Skin epidermis (tissue), 12 donors: ENCODE measurements around the gene WRAP53.
"Not testable (repeated sequence)": the region's sequence is repeated elsewhere in the genome, so short reads cannot be mapped to it uniquely, and the experiment has no call there.

ENCODE experiments used
- H3K27ac ChIP-seq, 21 experiments: fragments of 200-600 bp; sonication (generic) in 11 of 21; one replicate each; pipeline ENCODE4 v1.5.0; 2020; ENCODE audit warnings: mild to moderate bottlenecking in 3 of 21, inconsistent platforms in 2 of 21, moderate library complexity in 2 of 21
- H3K4me3 ChIP-seq, 7 experiments: fragments of 200-600 bp; sonication (generic) in 2 of 7; one replicate each; pipeline ENCODE4 v1.5.0; 2020; ENCODE audit warnings: inconsistent platforms in 2 of 7, mild to moderate bottlenecking in 2 of 7, moderate library complexity in 1 of 7

The WRAP53 gene

DNA sequence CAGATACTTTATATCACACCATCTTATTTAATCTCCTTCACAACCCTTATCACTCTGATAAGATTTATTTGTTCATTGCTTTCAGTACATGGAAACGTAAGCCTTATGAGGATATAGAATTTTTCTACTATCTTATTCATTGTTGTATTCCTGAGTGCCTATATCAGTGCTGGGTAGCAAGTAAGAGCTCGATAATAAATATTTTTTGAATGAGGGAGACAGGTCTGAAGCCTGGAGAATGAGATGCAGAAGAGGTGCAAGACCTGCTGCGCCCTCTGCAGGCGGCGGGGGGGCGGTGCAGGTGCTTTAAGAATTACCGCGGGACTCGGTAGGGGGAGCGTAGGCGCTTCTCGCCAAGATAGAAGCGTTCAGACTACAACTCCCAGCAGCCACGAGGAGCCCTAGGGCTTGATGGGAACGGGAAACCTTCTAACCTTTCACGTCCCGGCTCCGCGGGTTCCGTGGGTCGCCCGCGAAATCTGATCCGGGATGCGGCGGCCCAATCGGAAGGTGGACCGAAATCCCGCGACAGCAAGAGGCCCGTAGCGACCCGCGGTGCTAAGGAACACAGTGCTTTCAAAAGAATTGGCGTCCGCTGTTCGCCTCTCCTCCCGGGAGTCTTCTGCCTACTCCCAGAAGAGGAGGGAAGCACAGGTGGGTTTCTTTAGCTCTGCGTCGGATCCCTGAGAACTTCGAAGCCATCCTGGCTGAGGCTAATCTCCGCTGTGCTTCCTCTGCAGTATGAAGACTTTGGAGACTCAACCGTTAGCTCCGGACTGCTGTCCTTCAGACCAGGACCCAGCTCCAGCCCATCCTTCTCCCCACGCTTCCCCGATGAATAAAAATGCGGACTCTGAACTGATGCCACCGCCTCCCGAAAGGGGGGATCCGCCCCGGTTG is at the start of gene WRAP53:
Gene WRAP53 (plus strand): TSS at position 570 of the 900 bp plus-strand sequence. CDS start 172 bp downstream, at position 742.
- Histone ChIP-seq H3K27ac (peak within 1 kb of the TSS; percentile 81 to 99 (median 95)), H3K4me3 (peak within 1 kb of the TSS; percentile 72 to 96 (median 90))

DNA sequence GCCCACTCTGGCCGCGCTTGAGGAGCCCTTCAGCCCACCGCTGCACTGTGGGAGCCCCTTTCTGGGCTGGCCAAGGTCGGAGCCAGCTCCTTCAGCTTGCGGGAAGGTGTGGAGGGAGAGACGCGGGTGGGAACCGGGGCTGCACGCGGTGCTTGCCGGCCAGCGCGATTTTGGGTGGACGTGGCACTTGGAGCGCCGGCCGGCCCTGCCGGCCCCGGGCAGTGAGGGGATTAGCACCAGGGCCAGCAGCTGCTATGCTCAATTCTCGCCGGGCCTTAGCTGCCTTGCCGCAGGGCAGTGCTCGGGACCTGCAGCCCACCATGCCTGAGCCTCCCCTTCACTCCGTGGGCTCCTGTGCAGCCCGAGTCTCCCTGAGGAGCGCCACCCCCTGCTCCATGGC is 47.5 kb upstream of the WRAP53 start:
- H3K4me3 ChIP-seq = no peak overlapping the region
- H3K27ac ChIP-seq = no peak overlapping the region

DNA sequence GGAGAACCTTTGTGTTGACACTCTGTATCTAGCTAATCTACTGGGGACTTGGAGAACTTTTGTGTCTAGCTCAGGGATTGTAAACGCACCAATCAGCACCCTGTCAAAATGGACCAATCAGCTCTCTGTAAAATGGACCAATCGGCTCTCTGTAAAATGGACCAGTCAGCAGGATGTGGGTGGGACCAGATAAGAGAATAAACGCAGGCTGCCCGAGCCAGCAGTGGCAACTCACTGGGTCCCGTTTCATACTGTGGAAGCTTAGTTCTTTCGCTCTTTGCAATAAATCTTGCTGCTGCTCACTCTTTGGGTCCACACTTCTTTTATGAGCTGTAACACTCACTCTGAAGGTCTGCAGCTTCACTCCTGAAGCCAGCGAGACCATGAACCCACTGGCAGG is 46.6 kb upstream of the WRAP53 start:
- not testable (repeated sequence) for H3K27ac ChIP-seq, H3K4me3 ChIP-seq

DNA sequence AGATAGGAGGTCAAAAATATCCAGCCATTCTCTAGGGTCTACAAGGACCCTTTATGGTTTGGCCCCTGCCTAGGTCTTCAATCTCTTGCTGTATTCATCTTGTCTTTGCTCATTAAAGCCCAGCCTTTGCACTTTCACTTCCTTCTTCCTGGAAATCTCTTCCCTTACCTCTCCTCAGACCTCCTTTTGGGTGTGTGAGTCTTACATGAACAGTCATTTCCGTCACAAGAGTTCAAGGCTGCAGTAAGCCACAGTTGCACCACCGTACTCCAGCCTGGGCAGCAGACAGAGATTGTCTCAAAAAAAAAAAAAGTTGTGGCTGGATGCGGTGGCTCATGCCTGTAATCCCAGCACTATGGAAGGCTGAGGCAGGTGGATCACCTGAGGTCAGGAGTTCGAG is 43.5 kb upstream of the WRAP53 start:
- Histone ChIP-seq H3K27ac (no peak overlapping the region), H3K4me3 (no peak overlapping the region)

DNA sequence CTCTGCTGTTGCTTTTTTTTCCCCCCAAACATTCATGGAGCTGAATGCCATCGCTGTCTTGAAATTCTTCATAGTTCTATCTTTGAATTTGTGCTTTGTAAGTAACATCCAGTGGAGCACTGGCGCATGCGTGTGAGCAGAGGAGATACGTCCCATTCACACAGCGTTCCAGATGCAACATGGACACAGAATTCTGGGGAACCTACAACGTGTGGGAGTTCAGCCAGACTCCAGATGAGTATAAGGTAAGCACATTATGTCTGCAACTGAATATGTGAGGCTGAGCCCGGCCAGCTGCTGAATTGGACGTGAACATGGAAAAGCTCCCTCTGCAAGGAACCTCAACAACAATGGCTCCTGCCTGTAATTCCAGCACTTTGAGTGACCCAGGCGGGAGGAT is 41.8 kb upstream of the WRAP53 start:
- no peak overlapping the region for H3K4me3 ChIP-seq
- no peak overlapping the region for H3K27ac ChIP-seq

DNA sequence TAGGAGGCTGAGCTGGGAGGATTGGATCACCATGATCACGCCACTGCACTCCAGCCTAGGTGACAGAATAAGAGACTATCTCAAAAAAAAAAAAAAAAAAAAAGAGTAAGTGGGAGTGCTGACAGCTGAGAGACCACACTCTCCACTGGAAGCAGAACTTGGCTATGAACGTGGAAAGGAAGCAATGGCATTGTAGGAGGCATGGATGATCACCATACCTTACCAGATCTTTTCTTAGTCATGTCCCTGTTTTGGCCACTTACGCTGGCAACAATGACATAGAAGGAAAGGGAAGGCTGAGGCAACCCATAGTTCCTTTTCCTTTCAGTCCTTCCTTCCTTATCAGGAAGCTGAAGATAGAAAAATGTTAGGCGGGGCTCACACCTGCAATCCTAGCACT is 41.3 kb upstream of the WRAP53 start:
- no peak overlapping the region for H3K27ac ChIP-seq
- no peak overlapping the region for H3K4me3 ChIP-seq

DNA sequence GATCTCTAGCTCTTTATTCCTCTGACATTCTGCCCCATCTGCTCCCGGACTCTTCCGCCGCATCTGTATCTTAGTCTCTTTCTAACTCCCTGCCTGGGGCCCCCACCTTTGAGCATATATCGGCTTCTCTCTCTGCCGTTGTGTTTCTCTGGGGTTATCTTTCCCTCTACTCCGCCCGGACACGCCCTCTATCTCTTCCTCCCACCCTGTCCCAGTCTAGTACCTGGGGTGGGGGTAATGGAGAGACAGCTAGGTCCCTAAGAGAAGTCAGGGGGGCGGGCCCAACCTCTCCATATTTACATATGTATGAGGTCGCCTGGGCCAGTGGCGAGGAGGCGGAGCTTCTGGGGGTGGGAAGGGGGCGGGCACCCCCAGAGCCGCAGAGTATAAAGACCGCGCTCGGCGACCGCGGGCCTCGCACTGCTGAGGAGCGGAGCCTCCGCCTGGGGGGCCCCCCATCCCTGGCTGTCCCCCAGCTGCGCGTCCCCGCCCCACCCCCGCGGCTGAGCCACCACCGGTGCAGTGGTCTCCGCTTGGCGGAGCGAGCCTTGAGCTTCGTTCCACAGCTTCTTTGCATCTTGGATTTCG is 37.7 kb upstream of the WRAP53 start, which contains the start of gene ATP1B2:
Gene ATP1B2 (plus strand): TSS at position 418 of the 588 bp plus-strand sequence. CDS start 593 bp downstream, outside the sequence.
- Histone ChIP-seq H3K4me3 (peak within 1 kb of the TSS; percentile 19 to 46 (median 30)), H3K27ac (peak within 1 kb of the TSS in 5 of 21 experiments; percentile 2 to 51 (median 19))

DNA sequence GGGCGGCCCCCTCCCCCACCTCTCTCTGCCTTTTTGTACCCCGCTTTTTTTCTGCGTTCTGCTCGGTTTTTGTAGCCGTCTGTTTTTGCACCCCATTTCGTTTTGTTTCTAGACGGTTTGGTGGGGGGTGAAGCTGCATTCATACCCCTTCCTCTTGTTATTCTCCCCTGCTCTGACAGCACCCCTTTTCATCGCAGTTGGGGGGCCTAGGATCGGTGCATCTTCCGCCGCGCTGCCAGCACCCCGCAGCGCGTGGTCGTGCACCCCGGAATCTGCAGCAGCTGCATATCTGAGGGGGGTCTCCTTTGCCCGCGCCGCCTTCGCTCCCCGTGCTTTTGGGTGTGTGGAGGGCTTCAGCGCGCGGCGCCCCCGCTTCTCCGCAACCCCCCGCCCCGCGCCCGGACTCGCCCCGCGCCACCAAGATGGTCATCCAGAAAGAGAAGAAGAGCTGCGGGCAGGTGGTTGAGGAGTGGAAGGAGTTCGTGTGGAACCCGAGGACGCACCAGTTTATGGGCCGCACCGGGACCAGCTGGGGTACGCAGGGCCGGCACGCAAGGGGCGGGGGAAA is 37.1 kb upstream of the WRAP53 start:
- Histone ChIP-seq H3K27ac (peak overlapping the region in 5 of 21 experiments; percentile 2 to 51 (median 19)), H3K4me3 (peak overlapping the region; percentile 19 to 46 (median 30))

DNA sequence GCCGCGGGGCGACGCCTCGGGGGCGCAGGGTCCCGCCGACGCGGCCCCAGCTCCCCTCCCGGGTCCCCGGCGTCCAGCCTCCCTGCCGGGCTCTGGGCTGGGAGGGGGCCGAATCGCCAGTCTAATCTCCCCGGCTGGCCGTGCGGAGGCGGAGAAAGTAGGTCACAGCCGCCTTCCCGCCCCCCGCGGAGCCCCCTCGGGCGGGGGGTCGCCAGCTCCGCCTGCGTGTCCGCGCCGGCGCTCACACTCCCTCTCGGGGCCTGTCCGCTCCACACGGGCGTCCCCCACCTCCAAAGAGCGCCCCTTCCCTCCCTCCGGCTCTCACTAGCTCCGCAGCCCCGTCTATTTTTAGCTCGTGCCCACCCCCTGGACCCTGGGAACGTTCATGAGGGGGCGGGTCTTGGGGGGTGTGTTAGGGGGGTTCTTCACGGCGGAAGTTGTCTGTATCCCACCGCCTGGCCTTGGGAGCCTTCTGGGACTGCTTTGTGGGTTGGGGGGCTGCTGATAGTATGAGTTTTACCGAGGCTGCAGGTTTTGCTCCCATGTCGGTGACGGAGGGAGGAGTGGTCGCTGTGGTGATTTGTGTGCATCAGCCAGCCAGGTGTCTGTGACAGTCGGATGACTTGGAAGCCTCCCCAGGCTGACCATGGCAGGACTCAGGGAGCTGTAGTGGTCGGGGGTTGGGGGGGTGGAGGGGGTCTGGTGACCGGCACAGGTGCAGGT is 36.5 kb upstream of the WRAP53 start:
- H3K27ac ChIP-seq = peak overlapping the region in 5 of 21 experiments; percentile 2 to 51 (median 19)

DNA sequence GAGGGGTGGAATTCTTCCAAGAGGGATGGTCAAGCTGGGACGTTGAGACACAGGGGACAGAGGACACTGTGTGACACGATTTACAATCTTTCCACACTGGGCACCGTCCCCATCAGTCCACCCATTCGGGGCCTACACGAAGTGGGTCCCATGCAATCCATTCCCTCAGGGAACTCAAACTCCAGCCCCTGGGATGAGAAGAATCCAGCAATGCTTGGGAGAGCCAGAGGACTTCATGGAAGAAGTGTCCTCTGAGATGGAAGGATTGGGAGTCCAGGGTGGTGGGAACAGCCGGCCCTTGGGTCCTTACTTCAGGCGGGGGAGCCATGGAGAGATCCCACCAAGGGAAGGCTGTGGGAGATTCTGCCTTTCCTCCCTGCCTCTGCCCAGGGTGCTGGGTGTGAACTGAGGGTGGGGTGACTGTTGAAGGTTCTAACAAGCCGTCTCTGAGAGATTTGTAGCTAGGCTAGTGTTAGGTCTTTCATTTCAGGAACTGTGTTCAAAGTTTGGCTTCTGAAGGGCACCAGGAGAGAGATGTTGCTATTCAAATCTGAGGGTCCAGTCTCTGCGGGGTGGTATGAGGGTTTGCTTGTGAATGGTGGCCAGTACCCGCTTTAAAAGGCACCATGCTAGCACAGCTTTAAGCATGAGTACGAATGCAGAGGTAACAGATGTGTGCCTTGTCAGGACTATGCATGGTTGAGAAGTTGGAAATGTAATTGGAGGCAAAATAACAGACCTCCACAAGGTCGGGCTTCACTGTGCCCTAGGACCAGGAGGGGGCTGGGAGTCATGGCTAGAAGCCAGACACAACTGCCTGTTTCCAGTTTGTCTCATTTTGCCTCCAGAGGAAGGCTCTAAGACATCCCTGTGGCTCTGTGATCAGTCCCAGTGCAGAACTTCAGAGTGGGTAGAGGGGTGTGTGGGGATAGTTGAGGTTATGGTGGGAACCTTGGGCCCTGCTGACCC is 35.6 kb upstream of the WRAP53 start:
- Histone ChIP-seq H3K4me3 (no peak overlapping the region), H3K27ac (no peak overlapping the region)

More for the DNA sequence above, 36.5 kb upstream of the WRAP53 start:
- peak overlapping the region; percentile 10 to 46 (median 30) for H3K4me3 ChIP-seq

DNA sequence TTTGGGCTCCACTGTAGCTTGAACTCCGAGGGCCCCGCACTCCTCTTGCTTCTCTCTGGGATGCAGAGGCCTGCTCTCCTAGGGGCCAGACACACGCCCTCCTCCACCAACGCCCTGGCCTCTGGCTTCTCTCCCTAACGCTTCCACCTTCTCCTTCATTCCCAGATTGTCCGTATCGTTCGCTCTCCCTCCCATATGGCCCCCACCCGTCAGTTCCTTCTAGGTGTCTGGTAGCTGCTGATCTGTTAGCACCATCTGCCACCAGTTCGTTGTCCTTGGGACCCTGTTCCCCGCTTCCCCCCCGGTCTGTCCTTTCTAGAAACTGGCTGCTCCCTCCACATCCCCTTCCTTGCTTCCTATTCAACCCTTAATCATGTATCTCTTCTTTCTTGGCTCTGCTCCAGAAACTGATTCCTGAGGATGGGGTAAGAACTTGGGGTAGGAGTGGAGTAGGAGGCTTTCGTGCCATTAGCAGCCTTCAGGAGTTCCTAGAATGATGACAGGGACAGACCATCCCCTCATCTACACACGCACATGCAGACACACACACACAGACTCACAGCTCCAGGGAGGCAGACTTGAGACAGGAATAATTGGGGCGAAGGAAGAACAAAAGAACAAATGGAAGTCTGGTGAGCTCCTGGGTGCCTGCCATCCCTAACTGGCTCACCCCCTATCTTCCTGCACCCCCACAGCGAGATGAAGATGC is 33.3 kb upstream of the WRAP53 start:
- H3K4me3 ChIP-seq = no peak overlapping the region
- no peak overlapping the region for H3K27ac ChIP-seq

DNA sequence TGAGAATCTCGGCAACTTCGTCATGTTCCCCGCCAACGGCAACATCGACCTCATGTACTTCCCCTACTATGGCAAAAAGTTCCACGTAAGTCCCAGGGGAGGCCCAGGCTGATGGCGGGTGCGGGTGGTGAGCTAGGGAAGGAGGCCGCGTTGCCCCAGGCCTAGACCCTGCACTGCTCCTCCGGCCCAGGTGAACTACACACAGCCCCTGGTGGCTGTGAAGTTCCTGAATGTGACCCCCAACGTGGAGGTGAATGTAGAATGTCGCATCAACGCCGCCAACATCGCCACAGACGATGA is 32.8 kb upstream of the WRAP53 start:
- no peak overlapping the region for H3K27ac ChIP-seq
- H3K4me3 ChIP-seq = no peak overlapping the region

DNA sequence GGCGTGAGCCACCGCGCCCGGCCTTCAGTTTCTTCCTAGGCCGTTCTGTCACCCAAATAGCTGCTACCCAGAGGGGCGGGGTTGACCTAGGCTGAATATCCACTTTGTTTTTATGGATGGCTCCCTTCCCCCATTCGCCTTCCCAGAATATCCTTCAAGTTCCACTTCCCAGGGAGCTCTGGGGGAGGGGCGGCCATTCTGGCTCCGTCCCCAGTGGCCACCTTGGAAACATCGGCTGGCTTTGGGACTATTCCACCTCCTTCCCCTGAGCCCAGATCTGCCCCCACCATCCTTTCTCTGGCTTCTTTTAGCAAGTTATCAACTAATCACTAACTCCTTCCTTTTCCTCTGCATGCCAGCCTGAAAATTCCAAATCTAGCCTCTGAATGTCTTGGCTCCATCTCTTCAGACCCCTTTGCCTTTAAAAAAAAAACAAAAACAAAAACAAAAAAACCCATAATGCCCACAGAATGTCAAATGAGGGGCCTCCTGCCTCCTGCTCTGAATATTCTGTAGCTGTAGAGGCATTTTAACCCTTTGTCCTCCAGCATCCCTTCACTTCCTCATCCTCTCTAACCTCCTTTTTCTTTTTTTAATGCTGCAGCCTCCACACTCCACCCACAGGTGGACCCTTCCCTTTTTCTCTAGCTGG is 31.2 kb upstream of the WRAP53 start:
- no peak overlapping the region for H3K27ac ChIP-seq
- no peak overlapping the region for H3K4me3 ChIP-seq

DNA sequence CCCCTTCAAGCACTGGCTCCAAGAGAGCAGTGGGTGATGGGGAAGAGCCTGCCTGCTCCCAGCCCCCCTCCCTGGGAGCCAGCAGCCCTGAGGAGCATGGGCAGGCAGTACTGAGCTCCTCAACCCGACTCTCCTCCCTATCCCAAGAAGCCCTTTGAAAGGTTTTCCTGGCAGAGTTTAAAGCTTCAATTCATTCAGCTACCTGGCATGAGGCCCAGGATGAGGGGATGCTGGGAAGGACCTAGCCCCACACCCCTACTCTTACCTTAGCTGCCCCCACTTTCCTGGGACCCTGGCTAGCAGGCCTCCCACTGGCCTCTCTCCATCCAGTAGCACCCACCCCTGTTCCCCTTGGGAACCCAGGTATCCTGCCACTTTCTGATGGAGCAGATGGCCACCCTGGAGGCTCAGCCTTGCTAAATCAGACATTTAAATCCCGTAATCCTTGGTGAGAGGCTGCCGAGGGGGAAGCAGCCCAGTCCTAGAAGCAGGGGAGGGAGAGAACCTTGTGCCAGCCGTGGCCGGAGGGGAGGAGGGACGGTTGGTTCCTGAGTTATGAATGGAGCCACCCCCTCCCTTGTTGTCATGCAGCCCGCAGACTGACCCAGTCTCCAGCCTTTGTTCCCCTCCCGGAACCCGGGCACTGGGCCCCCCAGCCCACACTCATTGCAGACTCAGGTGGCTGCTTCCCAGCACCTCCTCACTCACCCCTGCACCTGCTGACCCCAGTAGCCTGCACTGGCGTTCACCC is 20.4 kb upstream of the WRAP53 start:
- Histone ChIP-seq H3K4me3 (no peak overlapping the region), H3K27ac (no peak overlapping the region)

DNA sequence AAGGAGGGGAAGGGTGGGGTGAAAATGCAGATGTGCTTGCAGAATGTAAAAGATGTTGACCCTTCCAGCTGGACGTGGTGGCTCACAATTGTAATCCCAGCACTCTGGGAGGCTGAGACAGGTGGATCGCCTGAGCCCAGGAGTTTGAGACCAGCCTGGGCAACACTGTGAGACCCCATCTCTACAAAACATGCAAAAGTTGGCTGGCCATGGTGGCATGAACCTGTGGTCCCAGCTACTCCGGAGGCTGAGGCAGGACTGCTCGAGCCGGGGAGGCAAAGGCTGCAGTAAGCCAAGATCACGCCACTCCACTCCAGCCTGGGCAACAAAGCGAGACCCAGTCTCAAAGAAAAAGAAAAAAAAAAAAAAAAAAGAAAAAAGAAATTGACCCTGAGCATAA is 19.8 kb upstream of the WRAP53 start:
- no peak overlapping the region for H3K27ac ChIP-seq
- H3K4me3 ChIP-seq = no peak overlapping the region

DNA sequence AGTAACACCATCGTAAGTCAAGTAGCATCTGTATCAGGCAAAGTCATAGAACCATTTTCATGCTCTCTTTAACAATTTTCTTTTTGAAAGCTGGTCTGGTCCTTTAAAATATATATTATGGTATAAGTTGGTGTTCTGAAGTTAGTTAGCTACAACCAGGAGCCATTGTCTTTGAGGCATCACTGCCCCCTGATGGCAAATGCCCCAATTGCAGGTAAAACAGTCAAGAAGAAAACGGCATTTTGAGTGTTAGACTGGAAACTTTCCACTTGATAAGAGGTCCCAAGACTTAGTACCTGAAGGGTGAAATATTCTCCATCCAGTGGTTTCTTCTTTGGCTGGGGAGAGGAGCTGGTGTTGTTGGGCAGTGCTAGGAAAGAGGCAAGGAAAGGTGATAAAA is 15.0 kb upstream of the WRAP53 start:
- no peak overlapping the region for H3K27ac ChIP-seq
- H3K4me3 ChIP-seq = no peak overlapping the region

DNA sequence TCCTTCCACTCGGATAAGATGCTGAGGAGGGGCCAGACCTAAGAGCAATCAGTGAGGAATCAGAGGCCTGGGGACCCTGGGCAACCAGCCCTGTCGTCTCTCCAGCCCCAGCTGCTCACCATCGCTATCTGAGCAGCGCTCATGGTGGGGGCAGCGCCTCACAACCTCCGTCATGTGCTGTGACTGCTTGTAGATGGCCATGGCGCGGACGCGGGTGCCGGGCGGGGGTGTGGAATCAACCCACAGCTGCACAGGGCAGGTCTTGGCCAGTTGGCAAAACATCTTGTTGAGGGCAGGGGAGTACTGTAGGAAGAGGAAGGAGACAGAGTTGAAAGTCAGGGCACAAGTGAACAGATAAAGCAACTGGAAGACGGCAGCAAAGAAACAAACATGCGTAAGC is 13.3 kb upstream of the WRAP53 start:
- no peak overlapping the region for H3K27ac ChIP-seq
- H3K4me3 ChIP-seq = no peak overlapping the region
